Ascending aorta (tissue), 2 donors: ENCODE measurements around the gene CACNA2D3. TPM values are rescaled to one million over a fixed set of nuclear protein-coding genes. Genes with fewer than 3 reads are reported as not detected.

Experiments used
- DNase-seq, 2 donors: peaks; one replicate each; pipeline ENCODE4 v3.0.0-alpha.2; 2019; ENCODE audit warnings: low spot score in 2 of 2
- H3K27ac ChIP-seq, 2 donors: fragments of 200-600 bp; sonication (generic); one replicate each; pipeline ENCODE4 v1.5.1; 2016 to 2017; ENCODE audit warnings: mild to moderate bottlenecking in 1 of 2
- H3K27me3 ChIP-seq: fragments of 200-600 bp; sonication (generic); one replicate; pipeline ENCODE4 v1.5.1; 2017
- H3K36me3 ChIP-seq, 2 donors: fragments of 200-600 bp; sonication (generic); one replicate each; pipeline ENCODE4 v1.5.1; 2016
- H3K4me1 ChIP-seq, 2 donors: fragments of 200-600 bp; sonication (generic); one replicate each; pipeline ENCODE4 v1.5.1; 2016 to 2017; ENCODE audit warnings: mild to moderate bottlenecking in 1 of 2
- H3K4me3 ChIP-seq, 2 donors: fragments of 200-600 bp; sonication (generic); one replicate each; pipeline ENCODE4 v1.5.1; 2016 to 2017; ENCODE audit warnings: mild to moderate bottlenecking in 1 of 2
- H3K9me3 ChIP-seq, 2 donors: fragments of 200-600 bp; sonication (generic); one replicate each; pipeline ENCODE4 v1.5.1; 2016
- CTCF ChIP-seq, 3 experiments: fragments of 200-600 bp in 2 of 3; fragments of 450-650 bp in 1 of 3; sonication (generic) in 2 of 3; IDR thresholded peaks; one replicate each; pipeline ENCODE4 v1.5.1; 2016 to 2019; ENCODE audit warnings: antibody characterized with exemption in 3 of 3, mild to moderate bottlenecking in 1 of 3, moderate library complexity in 1 of 3
- intact Hi-C: fragments of 100-400 bp; cut with DNase I; formaldehyde crosslinking; loops from one replicate; pipeline ENCODE4 v1.15.1; 2023
- total RNA-seq: library from RNA; depleted of rRNA; stranded (reverse); fragments of >200 nt; gene quantifications from one replicate; pipeline ENCODE4 v1.1.0, GENCODE V29; 2016

CACNA2D3 gene
- total RNA-seq, 1 donor from 2014 or later: not detected

GRCh38 chr3:54846119-54846518 lies 723.8 kb downstream of the CACNA2D3 start:
- no peak overlapping the region for H3K27ac ChIP-seq

GRCh38 chr3:54847361-54847760 lies 725.0 kb downstream of the CACNA2D3 start:
- no peaks in the 10 kb centered on the region for H3K27me3 ChIP-seq
- no peaks in the 10 kb centered on the region for H3K4me1 ChIP-seq
- H3K27ac ChIP-seq: no peak overlapping the region
- no peak for TF ChIP-seq CTCF (IDR thresholded peaks at IDR 0.05)
- H3K36me3 ChIP-seq: no peaks in the 10 kb centered on the region
- H3K4me3 ChIP-seq: no peak overlapping the region
- no peak for DNase-seq
- no peaks in the 10 kb centered on the region for H3K9me3 ChIP-seq
- intact Hi-C loops: no loop called here

More at GRCh38 chr3:54846119-54846518, 723.8 kb downstream of the CACNA2D3 start:
- Histone ChIP-seq H3K36me3 (no peaks in the 10 kb centered on the region), H3K4me1 (no peaks in the 10 kb centered on the region), H3K4me3 (no peak overlapping the region), H3K9me3 (no peaks in the 10 kb centered on the region), H3K27me3 (no peaks in the 10 kb centered on the region)
- no peak for TF ChIP-seq CTCF (IDR thresholded peaks at IDR 0.05)
- no peak for DNase-seq
- intact Hi-C loops: no loop called here

- no peak for TF ChIP-seq CTCF (IDR thresholded peaks at IDR 0.05)
- intact Hi-C loops: no loop called here
- Histone ChIP-seq H3K4me3 (no peak overlapping the region), H3K27me3 (no peaks in the 10 kb centered on the region), H3K4me1 (no peaks in the 10 kb centered on the region), H3K9me3 (no peaks in the 10 kb centered on the region), H3K36me3 (no peaks in the 10 kb centered on the region), H3K27ac (no peak overlapping the region)
- no peak for DNase-seq
Observed at GRCh38 chr3:54849360-54849759, 727.0 kb downstream of the CACNA2D3 start.

GRCh38 chr3:54850484-54851018 lies 728.2 kb downstream of the CACNA2D3 start:
- Histone ChIP-seq H3K27ac (no peak overlapping the region), H3K4me1 (no peaks in the 10 kb centered on the region), H3K9me3 (no peaks in the 10 kb centered on the region), H3K36me3 (no peaks in the 10 kb centered on the region), H3K27me3 (no peaks in the 10 kb centered on the region), H3K4me3 (no peak overlapping the region)
- no peak for DNase-seq
- TF ChIP-seq CTCF (IDR thresholded peaks at IDR 0.05): no peak
- intact Hi-C loops: loop anchor here (5.0 kb wide), 1 partner anchor 1402 kb away; no protein-coding TSS in a partner anchor

GRCh38 chr3:54853573-54854404 lies 731.4 kb downstream of the CACNA2D3 start:
- Histone ChIP-seq H3K4me3 (no peak overlapping the region), H3K9me3 (no peaks in the 10 kb centered on the region), H3K36me3 (no peaks in the 10 kb centered on the region), H3K27me3 (no peaks in the 10 kb centered on the region), H3K27ac (no peak overlapping the region), H3K4me1 (no peaks in the 10 kb centered on the region)
- intact Hi-C loops: loop anchor here (5.0 kb wide), 1 partner anchor 1399 kb away; no protein-coding TSS in a partner anchor
- peak in 1 of 2 donors; percentile 74 for DNase-seq
- peak; percentile 58 to 85 (median 70) for TF ChIP-seq CTCF (IDR thresholded peaks at IDR 0.05)
